ENCODE measurements around the gene TNS2. TPM values are rescaled to one million over a fixed set of nuclear protein-coding genes. Genes with fewer than 3 reads are reported as not detected.

The TNS2 gene
- total RNA-seq, 1 experiment from 2014 or later: 11.5 TPM

DNA sequence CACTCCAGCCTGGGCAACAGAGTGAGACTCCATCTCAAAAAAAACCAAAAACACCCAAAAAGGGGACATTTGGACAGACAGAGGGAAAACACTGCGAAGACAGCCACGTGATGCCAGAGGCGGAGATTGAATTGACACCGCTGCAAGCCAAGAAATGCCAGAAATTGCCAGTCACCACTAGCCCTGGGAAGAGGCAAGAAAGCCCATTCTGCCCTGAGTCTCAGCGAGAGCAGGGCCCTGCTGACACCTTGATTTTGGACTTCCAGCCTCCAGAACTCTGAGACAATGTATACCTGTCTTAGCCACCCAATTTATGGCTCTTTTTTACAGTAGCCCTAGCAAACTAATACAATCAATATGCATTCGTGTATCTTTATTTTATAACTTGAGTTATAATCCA lies 40.2 kb downstream of the TNS2 start:
- DNase-seq: no peak
- no peaks in the 10 kb centered on the region for H3K4me1 ChIP-seq (replicated peaks; ENCODE audit: insufficient read depth)
- CTCF ChIA-PET: no interaction called here
- BruUV-seq (replicated peaks): no TSS peak
- H3K79me2 ChIP-seq (ENCODE audit: low read depth): no peaks in the 10 kb centered on the region
- no peak overlapping the region for H3K4me2 ChIP-seq
- POLR2A ChIA-PET (ENCODE audit: unreplicated experiment): no interaction called here
- no peaks in the 10 kb centered on the region for H3F3A ChIP-seq (ENCODE audit: insufficient read depth, low read depth)
- no peaks in the 10 kb centered on the region for H4K20me1 ChIP-seq (ENCODE audit: insufficient read depth)
- H3K27ac ChIP-seq: no peak overlapping the region
- no peak overlapping the region for H2AFZ ChIP-seq
- H3K9me3 ChIP-seq (ENCODE audit: insufficient read depth, low read depth): no peaks in the 10 kb centered on the region
- H3K36me3 ChIP-seq (ENCODE audit: low read depth): no peaks in the 10 kb centered on the region
- intact Hi-C loops (cut with micrococcal nuclease; ENCODE audit: unreplicated experiment): no loop called here
- H3K9me2 ChIP-seq (ENCODE audit: insufficient read depth): no peaks in the 10 kb centered on the region
- no peak overlapping the region for H3K4me3 ChIP-seq
- H3K27me3 ChIP-seq (ENCODE audit: insufficient read depth, low read depth): no peaks in the 10 kb centered on the region
- no peak for TF ChIP-seq EZH2 (IDR thresholded peaks at IDR 0.05; ENCODE audit: low read depth)
- TF ChIP-seq, protein P1, sequence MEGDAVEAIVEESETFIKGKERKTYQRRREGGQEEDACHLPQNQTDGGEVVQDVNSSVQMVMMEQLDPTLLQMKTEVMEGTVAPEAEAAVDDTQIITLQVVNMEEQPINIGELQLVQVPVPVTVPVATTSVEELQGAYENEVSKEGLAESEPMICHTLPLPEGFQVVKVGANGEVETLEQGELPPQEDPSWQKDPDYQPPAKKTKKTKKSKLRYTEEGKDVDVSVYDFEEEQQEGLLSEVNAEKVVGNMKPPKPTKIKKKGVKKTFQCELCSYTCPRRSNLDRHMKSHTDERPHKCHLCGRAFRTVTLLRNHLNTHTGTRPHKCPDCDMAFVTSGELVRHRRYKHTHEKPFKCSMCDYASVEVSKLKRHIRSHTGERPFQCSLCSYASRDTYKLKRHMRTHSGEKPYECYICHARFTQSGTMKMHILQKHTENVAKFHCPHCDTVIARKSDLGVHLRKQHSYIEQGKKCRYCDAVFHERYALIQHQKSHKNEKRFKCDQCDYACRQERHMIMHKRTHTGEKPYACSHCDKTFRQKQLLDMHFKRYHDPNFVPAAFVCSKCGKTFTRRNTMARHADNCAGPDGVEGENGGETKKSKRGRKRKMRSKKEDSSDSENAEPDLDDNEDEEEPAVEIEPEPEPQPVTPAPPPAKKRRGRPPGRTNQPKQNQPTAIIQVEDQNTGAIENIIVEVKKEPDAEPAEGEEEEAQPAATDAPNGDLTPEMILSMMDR (conservative IDR thresholded peaks at IDR 0.05): no peak

DNA sequence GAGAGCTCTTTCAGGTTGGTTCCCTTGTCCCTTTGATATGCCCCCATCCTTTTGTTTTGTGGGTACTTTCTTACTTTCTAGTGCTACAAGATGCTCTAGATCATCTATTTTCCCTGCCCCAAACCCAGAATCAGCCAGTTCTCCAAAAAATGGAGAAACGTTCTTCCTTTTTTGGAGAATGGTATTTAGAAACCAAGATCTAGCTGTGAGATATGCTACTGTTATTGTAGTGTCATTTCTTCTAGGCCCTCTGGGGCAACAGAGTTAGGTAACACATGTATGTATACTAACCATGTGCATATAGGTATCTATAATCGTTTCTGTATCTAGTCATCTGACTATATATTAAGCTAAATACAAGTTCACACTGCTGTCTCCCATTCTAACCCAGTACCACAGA lies 40.7 kb downstream of the TNS2 start:
- no peak overlapping the region for H3K4me3 ChIP-seq
- no TSS peak for BruUV-seq (replicated peaks)
- ChIA-PET POLR2A (ENCODE audit: unreplicated experiment) (no interaction called here), CTCF (no interaction called here)
- no peaks in the 10 kb centered on the region for H3F3A ChIP-seq (ENCODE audit: insufficient read depth, low read depth)
- H3K4me1 ChIP-seq (replicated peaks; ENCODE audit: insufficient read depth): no peaks in the 10 kb centered on the region
- intact Hi-C loops (cut with micrococcal nuclease; ENCODE audit: unreplicated experiment): no loop called here
- H2AFZ ChIP-seq: no peak overlapping the region
- DNase-seq: no peak
- no peak overlapping the region for H3K27ac ChIP-seq
- no peaks in the 10 kb centered on the region for H3K27me3 ChIP-seq (ENCODE audit: insufficient read depth, low read depth)
- H3K9me3 ChIP-seq (ENCODE audit: insufficient read depth, low read depth): no peaks in the 10 kb centered on the region
- H3K36me3 ChIP-seq (ENCODE audit: low read depth): no peaks in the 10 kb centered on the region
- H4K20me1 ChIP-seq (ENCODE audit: insufficient read depth): no peaks in the 10 kb centered on the region
- H3K79me2 ChIP-seq (ENCODE audit: low read depth): no peaks in the 10 kb centered on the region
- no peaks in the 10 kb centered on the region for H3K9me2 ChIP-seq (ENCODE audit: insufficient read depth)
- TF ChIP-seq EZH2 (IDR thresholded peaks at IDR 0.05; ENCODE audit: low read depth): no peak
- TF ChIP-seq, protein P1 (conservative IDR thresholded peaks at IDR 0.05): no peak
- no peak overlapping the region for H3K4me2 ChIP-seq

DNA sequence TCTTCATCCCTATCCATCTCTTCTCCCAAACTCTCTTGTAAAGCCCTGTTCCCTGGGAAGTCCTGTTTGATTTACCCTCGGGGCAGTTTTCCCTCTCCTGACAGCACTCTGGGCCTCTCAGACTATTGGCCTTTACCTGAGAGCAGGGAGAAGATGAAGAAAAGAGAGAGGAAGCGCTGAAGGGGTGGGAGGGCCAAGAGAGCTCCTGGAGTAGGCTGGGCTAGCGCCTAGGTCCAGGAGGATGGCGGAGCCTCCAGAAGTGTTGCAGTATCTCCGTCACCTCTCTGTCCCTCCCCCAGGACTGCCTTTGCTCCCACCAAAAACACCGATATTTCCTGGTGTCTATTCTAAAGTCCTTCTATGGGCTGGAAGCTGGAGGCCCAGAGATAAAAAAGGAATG lies 41.9 kb downstream of the TNS2 start:
- no peak overlapping the region for H3K4me2 ChIP-seq
- no peak overlapping the region for H2AFZ ChIP-seq
- DNase-seq: no peak
- H3K27me3 ChIP-seq (ENCODE audit: insufficient read depth, low read depth): no peaks in the 10 kb centered on the region
- TF ChIP-seq EZH2 (IDR thresholded peaks at IDR 0.05; ENCODE audit: low read depth): no peak
- TF ChIP-seq, protein P1 (conservative IDR thresholded peaks at IDR 0.05): no peak
- ChIA-PET POLR2A (ENCODE audit: unreplicated experiment) (no interaction called here), CTCF (no interaction called here)
- no peaks in the 10 kb centered on the region for H3K9me2 ChIP-seq (ENCODE audit: insufficient read depth)
- no peaks in the 10 kb centered on the region for H3K79me2 ChIP-seq (ENCODE audit: low read depth)
- H4K20me1 ChIP-seq (ENCODE audit: insufficient read depth): no peaks in the 10 kb centered on the region
- H3F3A ChIP-seq (ENCODE audit: insufficient read depth, low read depth): 0 out of 2 replicates have a peak, but pooled peaks cover 4% of the 10 kb centered on the region
- H3K4me1 ChIP-seq (replicated peaks; ENCODE audit: insufficient read depth): peaks cover 10% of the 10 kb centered on the region
- no peak overlapping the region for H3K4me3 ChIP-seq
- no peak overlapping the region for H3K27ac ChIP-seq
- intact Hi-C loops (cut with micrococcal nuclease; ENCODE audit: unreplicated experiment): no loop called here
- no peaks in the 10 kb centered on the region for H3K9me3 ChIP-seq (ENCODE audit: insufficient read depth, low read depth)
- BruUV-seq (replicated peaks): no TSS peak
- H3K36me3 ChIP-seq (ENCODE audit: low read depth): no peaks in the 10 kb centered on the region

All from PC-9 (cell line).